Esophagus (tissue), 2 donors: Measurements from ENCODE around the gene TP53I13. TPM values are rescaled to one million over a fixed set of nuclear protein-coding genes. Genes with fewer than 3 reads are reported as not detected.

Source experiments
- H3K27ac ChIP-seq, 2 donors: one replicate each; pipeline ENCODE4 v1.5.1; 2013; ENCODE audit warnings: low read depth in 2 of 2, mild to moderate bottlenecking in 2 of 2, inconsistent platforms in 1 of 2, low read length in 1 of 2, moderate library complexity in 1 of 2
- H3K27me3 ChIP-seq, 2 donors: one replicate each; pipeline ENCODE4 v1.6.1; 2013; ENCODE audit warnings: low read length in 2 of 2, control low read depth in 1 of 2, mild to moderate bottlenecking in 1 of 2; ENCODE audit not compliant: insufficient read depth in 2 of 2, control insufficient read depth in 1 of 2
- H3K36me3 ChIP-seq, 2 donors: one replicate each; pipeline ENCODE4 v1.6.1; 2013; ENCODE audit warnings: low read length in 1 of 2; ENCODE audit not compliant: control insufficient read depth in 2 of 2, insufficient read depth in 2 of 2
- H3K4me1 ChIP-seq, 2 donors: one replicate each; pipeline ENCODE4 v1.6.1; 2013; ENCODE audit warnings: low read length in 1 of 2; ENCODE audit not compliant: control insufficient read depth in 2 of 2, insufficient read depth in 2 of 2
- H3K4me3 ChIP-seq, 2 donors: one replicate each; pipeline ENCODE4 v1.5.1; 2013; ENCODE audit warnings: low read length in 2 of 2, mild to moderate bottlenecking in 2 of 2, low read depth in 1 of 2, moderate library complexity in 1 of 2
- H3K9me3 ChIP-seq, 2 donors: one replicate each; pipeline ENCODE4 v1.6.1; 2013; ENCODE audit warnings: mild to moderate bottlenecking in 2 of 2, low read depth in 1 of 2, low read length in 1 of 2, moderate library complexity in 1 of 2; ENCODE audit not compliant: control insufficient read depth in 2 of 2, insufficient read depth in 1 of 2
- WGBS, 2 donors: extraction: QIAGEN DNeasy Blood & Tissue Kit; methylation state at CpG; one replicate each; pipeline ENCODE4 v1.1.7; 2013; 5-methylcytosine and 5-hydroxymethylcytosine counted together
- polyA plus RNA-seq, 2 donors: library from polyadenylated mRNA; stranded (reverse); fragments of 200-250 nt; gene quantifications; one replicate each; pipeline ENCODE4 v1.2.3, GENCODE V29; 2013
- donor health status: healthy with polysubstance abuse.
- donor health status: Bipolar disorder and iron deficiency.

The TP53I13 gene
- polyA plus RNA-seq, 2 donors, result 30.1 to 43.7 TPM

- H3K4me1 ChIP-seq, result peaks cover under 1 to 16% of the 10 kb centered on the region in 2 donors
- H3K9me3 ChIP-seq, result no peaks in the 10 kb centered on the region
- H3K27me3 ChIP-seq, result no peaks in the 10 kb centered on the region
- peak within 1 kb of the TSS; percentile 71 for H3K4me3 ChIP-seq
- H3K27ac ChIP-seq, result peak within 1 kb of the TSS; percentile 90
- peaks cover 8 to 9% of the 10 kb centered on the region in 2 donors for H3K36me3 ChIP-seq
- whole genome bisulfite sequencing, 2 donors, result 0 to 1% methylated on average over 70 to 94 of the region's 94 CpGs
Measured at GRCh38 chr17:29566473-29567303, 1.8 kb upstream of the TP53I13 start, which contains the start of gene ABHD15. TSS of gene ABHD15 (minus strand) at chr17:29567037. CDS start at chr17:29566966, 71 bp downstream.

GRCh38 chr17:29567304-29567553 lies 1.3 kb upstream of the TP53I13 start:
- Histone ChIP-seq H3K27me3 (no peaks in the 10 kb centered on the region), H3K9me3 (no peaks in the 10 kb centered on the region), H3K36me3 (peaks cover 3 to 8% of the 10 kb centered on the region in 2 donors), H3K4me3 (peak overlapping the region; percentile 71), H3K27ac (peak overlapping the region; percentile 90), H3K4me1 (peaks cover 2 to 20% of the 10 kb centered on the region in 2 donors)
- 0% methylated on average over 7 to 27 of the region's 27 CpGs for WGBS, 2 donors

DNA sequence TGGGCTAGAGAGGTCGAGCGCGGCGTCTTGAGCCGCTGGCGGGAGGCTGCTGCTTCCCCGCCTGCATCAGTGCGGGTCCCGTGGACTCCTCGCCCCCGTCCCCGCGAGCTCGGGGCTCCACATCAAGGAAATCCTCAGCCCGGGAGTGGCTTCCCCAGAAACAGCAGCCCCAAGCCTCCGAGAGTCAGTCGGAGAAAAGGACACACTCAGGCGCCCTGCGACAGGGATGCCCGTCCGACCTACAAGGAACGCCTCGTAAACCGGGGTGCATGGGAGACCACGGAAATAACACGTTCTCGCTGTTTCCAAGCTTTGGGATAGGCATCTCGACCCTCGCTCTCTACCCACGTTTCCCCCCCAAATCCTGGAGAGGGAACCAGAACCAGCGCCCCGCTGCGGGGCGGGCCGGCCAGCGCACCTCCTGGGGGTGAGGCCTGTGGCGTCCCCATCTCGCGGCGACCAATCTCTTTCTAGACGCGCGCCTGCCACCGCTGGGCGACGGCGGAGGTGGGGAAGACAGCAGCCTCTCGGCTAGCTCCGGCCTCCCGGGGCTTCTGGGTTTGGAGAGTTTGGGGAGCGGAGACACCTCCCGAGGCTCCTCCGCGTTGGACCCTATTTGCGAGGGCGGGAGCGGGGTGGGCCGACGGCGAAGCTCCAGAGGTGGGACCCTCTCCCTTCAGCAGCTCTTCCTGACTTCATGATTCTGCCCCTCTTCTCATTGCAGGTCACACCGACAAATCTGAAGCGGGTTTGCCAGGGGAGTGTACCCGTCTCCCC lies 759 bp upstream of the TP53I13 start:
- Histone ChIP-seq H3K36me3 (peaks cover 0 to 4% of the 10 kb centered on the region in 2 donors), H3K9me3 (no peaks in the 10 kb centered on the region), H3K27ac (peak overlapping the region; percentile 90), H3K4me3 (peak overlapping the region; percentile 71), H3K27me3 (no peaks in the 10 kb centered on the region), H3K4me1 (peaks cover 3 to 23% of the 10 kb centered on the region in 2 donors)
- WGBS, 2 donors, result 1% methylated on average over 62 to 63 of the region's 63 CpGs

GRCh38 chr17:29569245-29569950 lies 897 bp downstream of the TP53I13 start:
- Histone ChIP-seq H3K4me1 (peaks cover 3 to 23% of the 10 kb centered on the region in 2 donors), H3K4me3 (peak overlapping the region; percentile 71), H3K36me3 (peaks cover 2 to 4% of the 10 kb centered on the region in 2 donors), H3K27me3 (no peaks in the 10 kb centered on the region), H3K9me3 (no peaks in the 10 kb centered on the region), H3K27ac (peak overlapping the region; percentile 90)
- WGBS, 2 donors, result 53 to 54% methylated on average over 14 of the region's 14 CpGs

GRCh38 chr17:29570521-29570920 lies 2.0 kb downstream of the TP53I13 start:
- Histone ChIP-seq H3K36me3 (peaks cover 6 to 14% of the 10 kb centered on the region in 2 donors), H3K27ac (no peak overlapping the region)
- 61 to 75% methylated on average over 7 of the region's 7 CpGs for WGBS, 2 donors

GRCh38 chr17:29571486-29571882 lies 3.0 kb downstream of the TP53I13 start:
- Histone ChIP-seq H3K4me3 (no peak overlapping the region), H3K27me3 (no peaks in the 10 kb centered on the region), H3K9me3 (no peaks in the 10 kb centered on the region), H3K4me1 (peaks cover 3 to 13% of the 10 kb centered on the region in 2 donors), H3K36me3 (peaks cover 8 to 23% of the 10 kb centered on the region in 2 donors), H3K27ac (no peak overlapping the region)
- 83 to 88% methylated on average over 6 of the region's 6 CpGs for WGBS, 2 donors

More at GRCh38 chr17:29570521-29570920, 2.0 kb downstream of the TP53I13 start:
- Histone ChIP-seq H3K9me3 (no peaks in the 10 kb centered on the region), H3K4me3 (no peak overlapping the region), H3K27me3 (no peaks in the 10 kb centered on the region), H3K4me1 (peaks cover 3 to 22% of the 10 kb centered on the region in 2 donors)

GRCh38 chr17:29571883-29572681 lies 3.6 kb downstream of the TP53I13 start:
- H3K4me1 ChIP-seq, result peaks cover 3 to 13% of the 10 kb centered on the region in 2 donors
- peak overlapping the region in 1 of 2 donors; percentile 16 for H3K4me3 ChIP-seq
- H3K36me3 ChIP-seq, result peaks cover 8 to 29% of the 10 kb centered on the region in 2 donors
- no peaks in the 10 kb centered on the region for H3K9me3 ChIP-seq
- no peaks in the 10 kb centered on the region for H3K27me3 ChIP-seq
- peak overlapping the region in 1 of 2 donors; percentile 9 for H3K27ac ChIP-seq
- WGBS, 2 donors, result 43 to 47% methylated on average over 30 of the region's 30 CpGs

DNA sequence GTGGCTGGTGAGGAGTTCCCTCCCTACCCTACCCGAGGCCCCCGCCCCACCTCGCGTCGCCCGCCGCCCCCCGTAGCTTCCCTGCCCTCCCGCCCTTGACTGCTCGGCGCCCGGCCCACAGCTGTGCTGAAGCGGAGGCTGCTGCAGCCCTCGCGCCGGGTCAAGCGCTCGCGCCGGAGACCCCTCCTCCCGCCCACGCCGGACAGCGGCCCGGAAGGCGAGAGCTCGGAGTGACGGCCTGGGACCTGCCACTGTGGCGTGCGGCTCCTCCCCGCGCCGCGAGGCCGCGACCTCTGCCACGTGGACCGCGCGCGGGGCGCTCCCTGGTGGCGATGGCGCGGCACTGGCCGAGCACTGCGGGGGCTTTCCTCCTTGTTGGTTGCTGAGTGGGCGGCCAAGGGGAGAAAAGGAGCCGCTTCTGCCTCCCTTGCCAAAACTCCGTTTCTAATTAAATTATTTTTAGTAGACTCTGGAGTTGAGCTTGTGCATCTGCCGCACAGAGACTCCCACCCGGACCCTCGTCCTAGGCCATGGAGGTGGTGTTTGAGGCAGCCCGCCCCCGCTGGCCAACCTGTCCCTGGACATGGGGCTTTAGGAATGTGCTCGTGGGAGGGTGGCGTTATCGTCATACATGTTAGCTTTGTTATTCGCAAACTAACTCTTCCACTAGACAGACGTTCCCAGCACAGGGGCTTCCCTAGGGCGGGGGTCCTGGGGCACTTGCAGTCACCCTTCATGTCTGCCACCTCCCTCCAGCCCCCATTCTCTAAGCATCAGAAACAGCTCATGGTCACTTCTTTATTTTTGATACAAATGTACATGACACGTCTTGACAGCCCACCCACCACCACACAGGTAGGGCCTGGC lies 4.4 kb downstream of the TP53I13 start:
- 35 to 37% methylated on average over 56 to 62 of the region's 62 CpGs for WGBS, 2 donors
- H3K4me1 ChIP-seq, result peaks cover 3 to 15% of the 10 kb centered on the region in 2 donors
- H3K36me3 ChIP-seq, result peaks cover 8 to 33% of the 10 kb centered on the region in 2 donors
- peak overlapping the region in 1 of 2 donors; percentile 16 for H3K4me3 ChIP-seq
- no peaks in the 10 kb centered on the region for H3K27me3 ChIP-seq
- no peak overlapping the region for H3K27ac ChIP-seq
- no peaks in the 10 kb centered on the region for H3K9me3 ChIP-seq
